Brain microvascular endothelial cell (primary cell): ENCODE data around the gene SLC8A1.
A peak's percentile ranks its signal among the peaks of the same experiment; 100 is the strongest.

Experiments used
- DNase-seq: peaks from one replicate; pipeline ENCODE4 v3.0.0-alpha.2; 2020
- H3K27ac ChIP-seq: fragments of 250-450 bp; sonication (Bioruptor Pico); 2 replicates; pipeline ENCODE4 v1.5.1; 2020; ENCODE audit warnings: mild to moderate bottlenecking, moderate library complexity
- H3K27me3 ChIP-seq: fragments of 250-450 bp; sonication (Bioruptor Pico); replicated peaks from 2 replicates; pipeline ENCODE4 v1.5.1; 2020; ENCODE audit warnings: mild to moderate bottlenecking
- H3K36me3 ChIP-seq: fragments of 250-450 bp; sonication (Bioruptor Pico); replicated peaks from 2 replicates; pipeline ENCODE4 v1.5.1; 2020; ENCODE audit warnings: mild to moderate bottlenecking
- H3K4me3 ChIP-seq: 2 replicates; pipeline ENCODE4 v1.5.1; 2011; ENCODE audit warnings: low read depth, mild to moderate bottlenecking, control low read depth, low read length, moderate library complexity
- CTCF ChIP-seq: IDR thresholded peaks from 2 replicates; pipeline ENCODE4 v1.5.1; 2011; ENCODE audit warnings: low read depth, mild to moderate bottlenecking, moderate library complexity, low read length, control low read depth, inconsistent platforms; ENCODE audit errors: missing control alignments
- in situ Hi-C: cut with HindIII; loops from 2 replicates; pipeline ENCODE4 v1.10.0; 2017; ENCODE audit warnings: low sequenced_read_pairs, low pct_ligation_motif_present

The SLC8A1 gene

DNA sequence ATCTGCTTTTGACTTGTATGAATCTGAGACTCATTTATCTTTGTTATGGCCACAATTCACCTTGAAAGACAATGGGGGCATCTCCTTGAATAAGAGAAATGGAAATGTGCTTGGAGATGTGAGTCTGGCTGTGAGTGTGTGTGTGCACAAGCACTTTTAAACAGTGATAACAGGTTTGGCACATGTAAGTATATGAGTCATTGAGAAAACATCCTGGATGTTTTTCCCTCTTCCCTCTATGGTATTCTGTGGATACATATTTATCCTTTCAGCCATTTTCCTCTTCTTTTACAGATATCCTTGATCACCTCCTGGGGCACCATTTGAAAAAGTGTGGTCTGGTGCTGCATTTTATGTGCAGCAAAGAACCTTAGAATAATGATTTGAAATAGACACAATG is 355.5 kb downstream of the SLC8A1 start:
- in situ Hi-C loops: no loop called here
- Histone ChIP-seq H3K36me3 (no peaks in the 10 kb centered on the region), H3K4me3 (no peak overlapping the region), H3K27me3 (no peaks in the 10 kb centered on the region), H3K27ac (peak overlapping the region; percentile 66)
- TF ChIP-seq CTCF: no peak
- DNase-seq: peak; percentile 24

- H3K27me3 ChIP-seq: no peaks in the 10 kb centered on the region
- no peak overlapping the region for H3K4me3 ChIP-seq
- no peak overlapping the region for H3K27ac ChIP-seq
- DNase-seq: peak; percentile 60
- in situ Hi-C loops: no loop called here
- no peaks in the 10 kb centered on the region for H3K36me3 ChIP-seq
- no peak for TF ChIP-seq CTCF
These were observed 356.9 kb downstream of the SLC8A1 start for GRCh38 chr2:40095000-40095399.

DNA sequence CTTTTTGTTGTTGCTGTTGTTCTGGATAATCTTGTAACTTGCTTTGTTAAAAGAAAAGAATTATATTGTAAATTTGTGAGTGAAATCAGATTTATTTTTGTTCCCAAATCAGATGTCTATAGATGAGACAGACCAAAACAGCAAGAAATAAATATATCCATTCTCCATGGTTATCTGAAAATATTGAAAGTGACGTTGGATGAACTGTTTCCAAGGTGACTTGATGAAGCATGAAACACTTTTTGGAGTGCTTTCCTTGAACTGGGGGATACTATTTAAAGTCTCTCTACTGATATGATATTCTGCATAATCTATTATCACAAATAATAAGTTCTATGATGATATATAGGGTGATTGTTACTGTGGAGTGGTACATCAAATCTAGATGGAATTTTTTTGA is 357.4 kb downstream of the SLC8A1 start:
- no peak overlapping the region for H3K27ac ChIP-seq
- no peaks in the 10 kb centered on the region for H3K36me3 ChIP-seq
- TF ChIP-seq CTCF: no peak
- no peaks in the 10 kb centered on the region for H3K27me3 ChIP-seq
- no peak for DNase-seq
- no peak overlapping the region for H3K4me3 ChIP-seq
- in situ Hi-C loops: no loop called here

GRCh38 chr2:40093021-40093675 is 358.7 kb downstream of the SLC8A1 start:
- TF ChIP-seq CTCF: no peak
- in situ Hi-C loops: no loop called here
- H3K27ac ChIP-seq: no peak overlapping the region

GRCh38 chr2:40090044-40090443 is 361.8 kb downstream of the SLC8A1 start:
- no peak for TF ChIP-seq CTCF
- in situ Hi-C loops: no loop called here
- Histone ChIP-seq H3K4me3 (no peak overlapping the region), H3K27me3 (no peaks in the 10 kb centered on the region), H3K27ac (no peak overlapping the region), H3K36me3 (no peaks in the 10 kb centered on the region)
- DNase-seq: no peak

More at GRCh38 chr2:40093021-40093675, 358.7 kb downstream of the SLC8A1 start:
- H3K4me3 ChIP-seq: no peak overlapping the region
- no peak for DNase-seq
- H3K36me3 ChIP-seq: no peaks in the 10 kb centered on the region
- H3K27me3 ChIP-seq: no peaks in the 10 kb centered on the region

DNA sequence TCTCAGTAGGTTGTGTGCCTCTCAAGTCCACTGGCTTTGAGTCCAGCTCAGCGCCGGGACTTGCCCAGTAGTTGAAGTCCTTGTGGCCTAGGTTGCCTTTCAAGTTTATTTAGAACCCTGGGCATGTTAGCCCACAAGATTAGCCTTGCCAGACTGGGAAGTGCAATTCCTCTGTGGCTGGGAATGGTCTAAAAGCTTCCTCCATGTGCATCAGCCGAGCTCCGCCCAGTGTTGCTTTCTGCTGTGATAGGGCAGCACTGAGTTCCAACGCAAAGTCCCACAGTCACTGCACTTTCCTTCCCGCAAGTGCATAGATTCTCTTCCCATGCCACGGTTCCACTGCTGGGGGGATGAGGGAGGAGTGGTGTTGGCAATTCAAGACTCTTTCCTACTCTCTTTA is 364.0 kb downstream of the SLC8A1 start:
- Histone ChIP-seq H3K27me3 (no peaks in the 10 kb centered on the region), H3K27ac (no peak overlapping the region), H3K36me3 (no peaks in the 10 kb centered on the region), H3K4me3 (no peak overlapping the region)
- in situ Hi-C loops: no loop called here
- no peak for TF ChIP-seq CTCF
- no peak for DNase-seq
